A549 treated with ZK216348 at 1 μM for 4 hours (cell line): ENCODE measurements around the gene INHBA. TPM values are rescaled to one million over a fixed set of nuclear protein-coding genes. Genes with fewer than 3 reads are reported as not detected.

Source experiments
- total RNA-seq: library from RNA; stranded (reverse); fragments of 200-300 nt; extraction: Qiagen RNA extraction; gene quantifications from 5 replicates; pipeline ENCODE4 v1.2.3, GENCODE V29; 2022; ENCODE audit warnings: low read depth

Gene INHBA
- 0.20 to 1.0 TPM (median 0.61 TPM) in 5 replicates for total RNA-seq

DNA sequence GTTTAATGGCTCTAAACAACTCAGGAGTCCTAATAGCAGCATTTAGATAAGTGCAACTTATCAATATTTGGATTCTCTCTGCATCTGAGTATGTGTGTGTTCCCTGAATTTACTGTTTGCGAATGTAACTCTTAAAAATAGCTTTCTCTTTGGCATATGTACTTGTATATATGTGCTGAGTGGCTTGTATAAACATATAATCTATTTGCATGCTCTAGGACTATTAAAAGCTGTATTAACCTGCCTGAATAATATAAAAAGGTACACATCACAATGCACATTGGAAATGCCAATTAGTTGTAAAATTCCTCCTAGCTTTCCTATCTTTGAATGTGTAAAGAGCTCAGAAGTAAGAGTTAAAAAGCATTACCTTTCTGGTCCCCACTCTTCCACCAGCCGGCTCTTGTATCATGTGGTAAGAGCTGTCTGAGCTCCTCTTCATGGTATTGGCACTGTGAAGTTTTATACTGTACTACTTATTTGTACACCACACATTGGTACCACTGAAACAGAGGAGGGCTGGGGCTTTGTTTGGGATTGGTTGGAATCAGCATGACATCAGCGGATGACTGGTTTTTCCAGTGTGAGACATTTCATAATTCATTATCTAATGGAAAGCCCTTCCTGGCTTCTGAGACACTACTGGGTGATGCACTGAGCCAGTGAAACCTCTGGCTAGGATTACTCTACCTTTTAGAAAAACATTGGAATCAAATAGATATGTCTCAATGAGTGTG is at the start of gene INHBA:
INHBA (minus strand) TSS at position 456 of the 737 bp plus-strand sequence. CDS start 2,716 bp downstream, outside the sequence.

